ENCODE results near the gene CPA4.

The CPA4 gene

DNA sequence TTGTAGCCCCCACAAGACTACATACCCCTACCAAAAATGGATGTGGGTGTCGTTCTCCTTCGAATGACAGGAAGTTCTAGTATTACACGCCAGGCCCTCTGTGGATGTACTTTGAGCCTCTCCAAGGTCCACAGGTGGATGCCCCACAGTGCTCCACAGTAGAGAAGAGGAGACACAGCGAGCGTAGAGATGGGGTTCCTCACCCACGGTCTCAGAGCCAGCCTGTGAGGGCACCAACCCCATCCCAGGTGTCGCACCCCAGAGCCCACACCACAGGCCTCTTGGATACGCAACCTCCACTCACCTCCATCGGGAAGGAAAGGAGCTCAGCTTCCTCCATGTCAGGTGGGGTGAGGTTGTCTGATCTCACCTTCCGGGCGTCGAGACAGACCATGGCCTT, 54.0 kb downstream of the CPA4 start:
- no peak for DNase-seq

DNA sequence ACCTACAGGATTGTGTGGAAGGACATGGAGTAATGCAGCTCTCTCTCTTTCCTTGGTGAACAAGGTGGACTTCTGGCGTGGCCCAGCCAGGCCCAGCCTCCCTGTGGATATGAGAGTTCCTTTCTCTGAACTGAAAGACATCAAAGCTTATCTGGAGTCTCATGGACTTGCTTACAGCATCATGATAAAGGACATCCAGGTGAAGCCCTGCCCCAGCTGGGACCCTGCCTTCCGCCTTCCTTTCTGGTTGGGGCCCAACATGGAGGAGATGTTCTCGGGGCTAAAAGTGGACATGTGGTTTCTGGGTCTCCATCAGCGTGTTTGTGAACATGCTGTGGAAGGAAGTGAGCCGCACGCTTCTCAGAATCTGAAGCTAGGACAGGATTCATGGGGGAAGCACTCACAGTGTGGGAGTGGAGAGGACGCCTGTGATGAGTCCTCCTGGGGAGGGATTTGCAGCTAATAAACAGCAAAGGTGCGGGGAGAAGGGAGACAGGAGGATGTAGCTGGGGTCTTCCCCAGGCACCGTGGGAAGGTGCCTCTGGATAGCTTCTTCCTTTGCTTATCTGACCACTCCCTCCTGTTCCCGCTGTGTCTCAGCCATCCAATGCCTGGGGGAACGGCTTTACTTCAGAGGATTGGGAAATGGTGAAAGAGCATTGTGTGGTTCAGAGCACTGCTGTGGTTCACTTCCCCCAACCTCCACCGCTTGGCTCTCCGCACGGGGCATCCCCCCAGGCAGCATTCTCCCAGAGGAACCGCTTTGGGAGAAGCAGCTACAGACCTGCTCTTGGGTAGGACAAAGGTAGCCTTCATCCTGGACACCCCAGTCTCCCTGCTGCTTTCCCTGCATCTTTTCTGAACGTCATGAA, 57.2 kb downstream of the CPA4 start:
- DNase-seq: no peak

DNA sequence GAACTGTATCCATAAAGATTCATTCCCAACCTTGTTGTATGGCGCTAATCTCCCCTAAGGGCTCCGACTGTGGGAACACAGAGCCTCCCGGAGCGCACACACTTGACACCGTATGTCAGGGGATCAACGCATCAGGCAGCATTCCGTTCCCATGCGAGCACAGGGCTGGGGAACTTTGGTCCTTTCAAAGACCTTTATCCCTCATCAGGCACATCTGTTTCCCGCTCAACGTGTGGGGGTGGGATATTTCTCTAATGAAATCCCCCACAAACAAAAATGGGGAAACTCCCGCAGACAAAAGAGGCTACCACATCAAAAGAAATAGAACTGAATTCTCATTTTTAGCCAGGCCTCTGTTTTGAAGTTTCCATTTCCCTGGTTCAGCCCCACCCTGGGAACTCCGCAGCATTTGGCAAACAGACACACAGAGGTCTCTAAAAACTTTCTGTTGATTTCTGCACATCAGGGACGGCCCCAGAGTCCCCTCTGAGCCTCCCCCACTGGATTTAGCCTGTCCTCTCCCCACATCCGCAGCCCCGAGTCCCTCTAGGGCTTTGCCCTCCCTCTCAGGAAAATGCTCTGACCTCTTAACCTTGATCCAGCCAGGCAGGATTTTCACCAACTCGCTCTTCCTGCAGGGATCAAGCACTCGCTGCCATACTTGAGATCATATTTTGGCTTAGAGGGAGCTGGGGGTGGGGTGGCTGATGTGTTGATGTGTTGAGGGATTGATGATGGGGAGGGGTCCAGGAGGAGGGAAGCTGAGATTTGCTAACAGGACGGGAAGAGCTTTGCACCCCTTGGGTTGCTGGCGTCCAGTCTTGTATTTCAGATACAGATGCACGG, 58.2 kb downstream of the CPA4 start:
- DNase-seq: peak in 2 of 3 donors; percentile 17 to 33

DNA sequence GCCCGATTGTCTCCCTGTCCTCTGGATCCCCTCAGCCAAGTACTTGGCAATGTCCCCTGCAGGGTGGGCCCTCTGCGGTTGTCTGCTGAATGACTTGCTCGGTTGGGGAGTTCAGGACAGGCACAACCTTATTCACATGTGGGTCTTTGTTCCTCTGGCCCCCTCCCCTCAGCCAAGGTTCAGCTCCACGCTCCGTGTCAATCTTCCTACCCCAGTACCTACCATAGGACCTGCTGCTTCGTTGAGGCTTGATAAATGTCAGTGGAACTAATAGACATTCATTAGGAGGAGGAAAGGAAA, 58.8 kb downstream of the CPA4 start:
- no peak for DNase-seq

DNA sequence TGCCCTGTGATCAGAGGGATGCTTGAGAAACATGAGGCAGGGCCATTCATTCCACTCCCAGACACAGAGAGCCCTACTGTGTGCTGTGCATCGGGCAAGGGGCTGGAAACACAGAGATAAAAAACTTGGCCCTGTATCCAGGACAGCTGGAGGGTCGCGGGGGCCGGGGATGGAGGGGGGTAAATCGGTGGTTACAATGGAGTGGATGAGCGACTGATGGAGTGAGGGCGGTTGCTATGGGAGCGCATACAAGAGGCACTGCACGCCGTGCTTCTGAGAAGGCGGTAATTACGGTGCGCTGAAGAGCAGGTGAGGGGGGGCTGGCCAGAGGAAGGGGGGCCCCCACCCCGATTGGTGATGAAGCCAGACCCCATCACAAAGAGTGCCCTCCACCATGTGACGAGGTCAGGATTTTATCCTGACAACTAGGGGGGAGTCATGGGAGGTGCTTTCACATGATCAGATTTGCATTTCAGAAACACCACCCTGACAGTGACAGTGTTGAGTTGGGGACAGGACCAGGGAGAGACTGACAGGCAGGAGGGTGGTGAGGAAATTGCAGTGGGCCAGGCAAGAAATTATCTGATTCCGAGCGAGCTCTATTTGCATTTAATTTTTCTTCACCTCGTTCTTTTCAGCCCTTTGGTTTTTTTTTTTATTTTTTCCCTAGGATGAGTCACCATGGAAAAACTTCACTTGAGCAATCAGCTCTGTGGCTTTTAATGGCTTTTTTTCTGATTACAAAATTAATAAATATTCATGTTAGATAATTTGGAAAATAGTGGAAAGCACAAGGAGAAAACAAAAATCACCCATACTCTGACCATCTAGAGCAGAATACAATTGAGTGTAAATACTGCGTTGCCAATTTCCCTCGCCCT, 59.5 kb downstream of the CPA4 start:
- DNase-seq: peak in 2 of 3 donors; percentile 32 to 34

DNA sequence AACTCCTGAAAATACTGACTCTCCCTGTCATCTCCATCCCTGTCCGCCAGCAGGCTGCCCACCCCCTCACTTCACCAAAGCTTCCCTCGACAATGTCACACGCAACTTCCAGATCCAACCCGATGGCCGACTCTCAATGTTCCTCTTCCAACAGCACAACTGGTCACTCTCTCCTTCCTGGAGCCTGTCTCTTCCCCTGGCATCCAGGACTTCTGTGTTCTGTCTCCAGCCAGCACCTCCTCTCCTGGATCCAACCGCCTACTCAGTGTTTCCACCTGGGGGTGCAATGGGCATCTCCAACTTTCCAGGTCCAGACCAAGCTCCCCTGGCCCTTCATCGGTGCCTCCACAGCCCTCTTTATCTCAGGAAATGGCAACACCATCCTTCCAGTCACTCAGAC, 60.2 kb downstream of the CPA4 start:
- DNase-seq: no peak

DNA sequence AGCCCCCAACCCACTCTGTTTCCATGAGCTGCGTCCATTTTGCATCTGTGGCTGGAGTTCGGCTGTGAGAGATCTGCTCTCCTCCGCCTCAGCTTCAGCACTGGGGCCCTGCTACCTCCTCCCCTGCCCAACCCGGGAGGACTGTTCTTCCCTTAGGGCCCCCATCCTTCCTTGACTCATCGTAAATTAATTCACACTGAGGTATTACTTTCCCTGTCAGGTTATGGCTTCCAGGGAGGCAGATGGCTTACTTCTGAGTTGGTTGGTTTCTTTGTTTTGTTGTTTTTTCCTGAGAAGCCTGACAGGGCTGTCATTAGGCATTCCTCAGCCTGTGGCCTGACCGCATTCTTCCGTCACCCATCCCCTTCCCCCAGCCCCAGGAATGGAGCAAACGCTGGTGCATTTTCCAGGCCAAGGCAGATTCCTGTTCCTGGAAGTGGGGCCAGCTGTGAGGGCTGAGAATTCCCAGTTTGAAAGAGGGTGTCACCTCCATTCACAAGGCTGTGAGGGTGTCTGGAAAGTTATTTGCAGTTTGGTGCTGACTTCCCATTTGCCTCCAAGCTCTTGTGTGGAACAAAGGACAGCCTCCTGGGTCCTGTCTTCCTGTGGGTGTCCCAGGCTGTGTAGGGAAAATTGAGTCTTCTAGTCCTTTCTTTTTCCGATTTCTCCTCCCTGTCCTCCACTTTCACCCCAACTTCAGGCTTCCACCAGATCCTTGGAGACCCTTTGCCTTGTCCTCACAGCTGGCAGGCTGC, 63.3 kb downstream of the CPA4 start:
- no peak for DNase-seq

DNA sequence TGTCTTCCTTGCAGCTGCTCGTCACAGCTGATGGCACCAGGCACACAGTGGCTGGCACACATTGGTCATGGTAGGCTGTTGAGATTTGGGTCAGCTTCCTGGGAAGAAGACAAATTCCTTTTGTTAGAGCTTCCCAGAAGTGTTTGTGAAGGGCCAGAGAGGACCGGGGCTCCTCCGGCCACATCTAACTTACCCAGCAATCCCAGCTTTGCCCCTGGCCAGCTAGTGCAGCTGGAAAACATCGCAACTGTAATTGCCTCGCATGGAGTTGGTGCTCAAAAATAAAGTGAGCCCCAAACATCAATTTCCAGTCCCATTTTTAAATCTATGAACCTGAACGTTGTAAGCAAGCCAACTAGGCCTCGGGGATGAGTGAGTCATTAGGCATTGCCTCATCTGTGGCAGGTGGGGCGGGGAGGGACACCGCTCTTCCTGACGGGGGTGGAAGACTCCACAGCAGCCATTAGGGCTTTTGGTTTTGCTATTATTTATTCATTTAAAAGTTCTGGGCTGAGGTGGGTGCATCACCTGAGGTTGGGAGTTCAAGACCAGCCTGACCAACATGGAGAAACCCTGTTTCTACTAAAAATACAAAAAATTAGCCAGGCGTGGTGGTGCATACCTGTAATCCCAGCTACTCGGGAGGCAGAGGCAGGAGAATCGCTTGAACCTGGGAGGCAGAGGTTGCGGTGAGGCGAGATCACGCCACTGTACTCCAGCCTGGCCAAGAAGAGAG, 64.1 kb downstream of the CPA4 start:
- DNase-seq: no peak

DNA sequence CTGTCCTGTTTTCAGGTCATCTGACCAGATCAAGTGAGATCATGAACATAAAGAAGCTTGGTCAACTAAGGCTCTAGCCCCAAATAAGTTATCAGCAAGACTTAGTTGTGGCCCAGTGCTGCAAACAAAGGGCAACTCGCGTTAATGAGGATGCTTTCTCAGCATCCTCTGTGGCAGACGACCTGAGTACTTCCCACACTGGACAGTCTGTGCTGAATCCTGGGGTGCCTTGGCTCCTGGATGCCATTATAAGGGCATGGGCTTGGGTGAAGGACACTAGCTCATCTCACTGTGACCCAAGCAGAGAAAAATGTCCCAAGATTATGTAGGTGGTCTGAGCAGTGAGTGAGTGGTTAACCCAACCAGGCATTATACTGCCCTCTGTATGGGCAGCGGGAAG, 65.5 kb downstream of the CPA4 start:
- DNase-seq: no peak

DNA sequence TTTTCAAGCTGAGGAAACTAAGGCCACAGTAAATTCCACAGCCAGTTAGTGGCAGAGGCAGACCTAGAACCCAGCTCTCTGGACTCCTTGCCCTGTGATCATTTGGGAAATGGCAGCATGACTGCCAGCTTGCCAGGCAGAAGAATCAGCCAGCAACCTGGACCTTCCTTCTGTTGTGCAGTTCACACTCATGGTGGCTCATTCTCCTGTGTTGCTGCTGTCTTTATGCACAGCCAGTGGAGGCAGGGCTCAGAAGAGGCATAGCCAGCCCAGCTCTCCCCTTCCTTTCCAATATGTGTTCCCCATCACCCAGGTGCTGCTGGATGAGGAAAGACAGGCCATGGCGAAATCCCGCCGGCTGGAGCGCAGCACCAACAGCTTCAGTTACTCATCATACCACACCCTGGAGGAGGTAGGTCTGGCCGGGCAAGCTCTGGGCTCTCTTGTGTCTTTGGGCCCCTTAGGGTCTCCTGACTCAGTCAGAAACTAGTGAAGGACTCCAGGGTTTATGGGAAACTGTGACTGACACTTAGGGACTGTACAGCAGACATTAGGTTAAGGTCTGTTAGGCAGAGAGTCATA, 66.4 kb downstream of the CPA4 start:
- no peak for DNase-seq

DNA sequence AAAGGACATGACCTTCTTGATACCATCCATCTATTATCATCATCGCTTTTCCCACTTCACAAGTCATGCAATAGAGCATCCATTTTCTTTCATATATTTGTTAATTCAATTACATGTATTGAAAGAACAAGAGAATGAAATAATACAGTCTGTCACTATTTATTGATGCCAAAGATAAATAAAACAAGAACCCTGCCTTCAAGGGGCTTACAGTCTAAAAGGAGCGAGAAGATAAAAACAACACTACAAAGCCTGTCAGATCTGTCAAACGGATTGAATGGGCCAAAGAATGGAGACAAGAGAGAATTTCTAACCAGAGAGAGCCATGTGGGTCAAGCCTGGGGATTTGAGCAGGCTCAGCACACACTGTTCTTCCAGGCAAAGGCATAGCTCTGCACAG, 67.6 kb downstream of the CPA4 start:
- no peak for DNase-seq

DNA sequence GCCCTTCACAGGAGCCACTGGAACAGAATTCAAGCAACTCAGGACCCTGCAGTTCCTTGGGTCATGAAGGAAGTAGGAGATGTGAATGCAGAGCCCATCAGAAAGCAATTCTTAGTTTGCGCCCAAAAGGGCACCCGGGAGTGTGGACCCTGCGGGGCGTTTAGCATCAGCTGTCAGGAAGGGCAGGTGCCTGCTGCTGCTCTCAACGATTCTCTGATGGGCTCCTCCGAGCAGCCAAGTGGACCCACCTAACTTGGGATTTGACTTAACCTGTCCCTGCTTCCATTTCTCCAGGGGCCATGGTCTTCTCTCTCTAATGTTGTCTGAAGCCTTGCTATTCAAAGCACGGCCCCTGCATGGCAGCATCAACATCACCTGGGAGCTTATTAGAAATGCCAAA, 68.7 kb downstream of the CPA4 start:
- no peak for DNase-seq

DNA sequence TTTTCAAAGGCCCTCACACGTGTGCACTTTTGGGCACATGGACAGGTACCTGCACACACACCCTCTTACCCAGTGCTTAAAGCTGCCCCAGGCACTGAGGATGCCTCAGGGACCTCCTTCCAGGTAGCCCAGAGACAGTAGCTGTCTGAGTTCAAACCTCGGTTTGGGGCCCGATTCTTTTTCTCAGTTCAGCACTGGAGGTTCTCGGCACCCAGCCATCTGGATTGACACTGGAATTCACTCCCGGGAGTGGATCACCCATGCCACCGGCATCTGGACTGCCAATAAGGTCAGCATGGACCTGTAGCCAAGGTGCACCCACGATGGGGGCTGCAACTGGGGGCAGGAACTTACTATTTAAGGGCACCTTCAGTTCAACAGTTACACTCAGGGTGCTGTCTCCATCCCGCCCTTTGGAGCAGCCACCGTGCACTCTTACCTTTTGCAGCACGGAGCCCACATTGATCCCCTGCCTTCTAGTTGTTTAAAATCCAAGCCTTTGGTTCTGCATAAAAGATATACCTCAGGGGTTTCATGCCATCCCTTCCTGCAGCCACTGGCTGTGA, 69.4 kb downstream of the CPA4 start:
- DNase-seq: no peak

DNA sequence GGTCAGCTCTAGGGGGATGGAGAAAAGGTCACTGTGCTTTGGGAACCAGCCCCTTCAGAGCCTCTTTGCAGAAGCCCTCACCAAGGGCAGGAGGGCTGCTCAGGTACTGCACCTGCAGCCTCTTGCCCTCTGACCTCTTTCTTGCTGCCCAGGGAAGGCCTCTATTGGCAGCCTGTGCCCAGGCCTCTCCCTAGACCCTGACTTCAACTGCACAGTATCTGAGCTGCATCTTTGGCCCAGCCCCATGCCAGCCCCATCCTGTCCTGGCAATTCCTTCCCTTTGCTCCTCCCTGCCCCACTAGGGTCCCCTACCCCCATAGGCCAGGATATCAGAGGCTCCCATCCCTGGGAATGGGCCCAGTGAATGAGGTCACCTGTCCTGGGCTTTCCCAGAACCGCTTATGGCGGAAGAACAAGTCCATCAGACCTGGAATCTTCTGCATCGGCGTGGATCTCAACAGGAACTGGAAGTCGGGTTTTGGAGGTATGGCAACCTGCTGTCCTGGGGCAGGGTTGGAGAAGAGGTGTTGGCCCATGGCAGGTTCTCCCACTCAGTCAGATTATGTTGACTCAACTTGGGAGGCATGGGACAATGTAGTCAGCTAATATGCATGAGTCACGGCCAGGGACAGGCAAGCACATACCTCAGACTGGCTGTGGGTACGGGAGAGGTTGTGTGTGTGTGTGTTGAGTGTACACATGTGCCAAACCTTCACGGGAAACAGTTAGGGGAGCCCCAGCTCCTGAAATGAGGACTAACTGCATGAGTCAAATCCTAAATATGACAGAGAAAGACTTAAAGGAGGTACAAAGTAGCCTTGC, 70.3 kb downstream of the CPA4 start:
- DNase-seq: peak; percentile 24 to 36 (median 31)

DNA sequence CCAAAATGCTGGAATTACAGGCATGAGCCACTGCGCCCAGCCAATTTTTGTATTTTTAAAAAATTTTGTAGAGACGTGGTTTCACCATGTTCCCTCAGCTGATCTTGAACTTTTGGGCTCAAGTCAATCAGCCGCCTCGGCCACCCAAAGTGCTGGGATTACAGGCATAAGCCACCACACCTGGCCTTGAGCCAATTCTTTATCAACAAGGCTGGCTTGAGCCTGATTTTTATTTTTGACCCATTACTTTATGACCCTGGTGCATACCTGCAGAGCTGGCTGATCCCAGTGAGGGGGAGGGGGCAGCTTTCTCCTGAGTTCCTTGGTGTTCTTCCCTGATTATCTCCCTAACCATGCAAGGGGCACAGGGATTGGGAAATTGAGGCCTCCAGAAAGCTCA, 71.5 kb downstream of the CPA4 start:
- no peak for DNase-seq

DNA sequence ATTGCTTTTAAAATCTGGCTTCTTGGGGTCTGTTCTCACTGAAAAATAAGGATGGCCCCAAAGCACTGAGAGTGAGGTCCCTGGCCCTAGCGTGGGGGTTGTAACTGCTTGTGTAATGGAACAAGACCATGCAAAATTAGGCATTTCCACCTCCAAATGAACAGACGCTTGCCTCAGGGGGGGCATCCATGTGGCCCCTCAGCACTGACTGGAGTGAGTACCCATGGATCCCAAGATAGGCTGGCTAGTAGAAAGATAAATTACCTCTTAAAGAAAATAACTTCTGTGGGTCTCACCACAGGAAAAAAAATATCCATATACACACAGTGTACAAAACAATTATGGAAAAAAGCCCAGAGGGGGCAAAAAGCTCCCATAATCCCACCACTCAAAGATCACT, 72.1 kb downstream of the CPA4 start:
- DNase-seq: no peak

DNA sequence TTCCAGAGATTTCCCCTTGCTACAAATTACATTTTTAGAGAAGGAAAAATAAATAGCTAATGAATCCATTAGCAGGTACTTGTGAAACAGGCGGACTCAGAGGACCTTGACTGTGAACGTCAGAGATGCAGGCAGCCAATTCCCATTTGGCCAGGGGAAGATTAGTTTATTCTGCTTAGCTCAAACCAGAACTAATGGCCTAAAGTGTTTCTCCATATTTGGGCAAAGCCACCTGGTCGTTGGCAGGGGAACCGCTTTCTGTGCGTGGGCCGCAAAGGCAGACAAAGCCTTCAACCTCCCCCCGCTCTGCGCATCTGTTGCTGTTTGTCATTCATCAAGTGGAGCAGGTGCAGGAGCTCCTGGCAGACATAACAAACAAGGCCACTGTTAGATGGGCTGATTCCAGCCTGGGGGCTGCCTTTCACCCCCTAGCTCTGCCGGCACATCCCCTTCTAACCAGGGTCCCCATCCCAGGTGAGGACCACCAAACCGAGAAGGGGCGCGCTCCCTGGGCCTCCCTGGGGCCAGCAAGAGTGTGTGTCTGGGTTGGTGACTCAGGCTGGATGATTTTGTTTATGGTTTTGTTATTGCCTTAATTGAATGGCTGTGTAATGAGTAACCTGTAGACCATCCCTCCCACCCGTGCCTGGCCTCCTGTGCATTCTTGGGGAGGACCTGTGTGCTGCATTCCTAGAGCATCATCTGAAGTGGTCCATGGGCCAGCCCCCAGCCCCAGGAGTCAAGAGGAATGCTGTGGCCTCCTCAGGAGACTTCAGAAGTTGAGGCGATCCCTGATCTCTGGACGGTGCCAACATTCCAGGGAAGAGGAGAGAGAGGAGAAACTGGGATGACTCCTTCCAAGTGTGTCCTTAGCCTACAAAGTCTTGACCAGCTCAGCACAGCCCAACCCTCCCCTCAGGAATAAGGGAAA, 72.8 kb downstream of the CPA4 start:
- DNase-seq: no peak

DNA sequence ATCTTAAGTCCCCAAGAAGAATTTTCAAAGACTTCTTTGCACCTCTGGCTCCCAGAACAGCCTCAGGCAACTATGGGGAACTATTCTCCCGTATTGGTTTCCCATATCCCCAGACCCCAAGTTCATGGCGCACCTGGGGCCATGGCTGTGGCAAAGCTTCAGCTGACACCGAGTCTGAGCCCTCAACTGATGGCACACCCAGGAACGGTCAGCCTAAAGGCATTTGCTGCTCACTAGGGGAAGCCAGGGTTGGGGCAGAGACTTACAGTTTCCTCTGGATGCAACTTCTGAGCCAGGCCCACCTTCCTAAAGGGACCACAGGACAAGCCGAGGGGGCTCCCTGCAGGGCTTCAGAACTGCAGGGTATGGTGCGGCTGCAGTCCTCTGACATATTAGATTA, 73.6 kb downstream of the CPA4 start:
- no peak for DNase-seq

Data from suppressor macrophage treated with lipopolysaccharide for 1 hour (primary cell).